Karpas-422 (cell line): ENCODE measurements around the gene PARVB. TPM values are rescaled to one million over a fixed set of nuclear protein-coding genes. Genes with fewer than 3 reads are reported as not detected.

Experiments used
- DNase-seq: peaks from one replicate; pipeline ENCODE4 v3.0.0-alpha.2; 2015
- H2AFZ ChIP-seq: fragments of 200-600 bp; sonication (generic); 2 replicates; pipeline ENCODE4 v1.6.1; 2014; ENCODE audit warnings: antibody characterized with exemption, low read length, mixed read lengths
- H3K27ac ChIP-seq: fragments of 200-600 bp; sonication (generic); 2 replicates; pipeline ENCODE4 v1.5.1; 2014; ENCODE audit warnings: mild to moderate bottlenecking, low read length, moderate library complexity
- H3K27me3 ChIP-seq: fragments of 200-600 bp; sonication (generic); 2 replicates; pipeline ENCODE4 v1.6.1; 2014; ENCODE audit warnings: low read length, mixed read lengths
- H3K36me3 ChIP-seq: fragments of 200-600 bp; sonication (generic); 2 replicates; pipeline ENCODE4 v1.6.1; 2014; ENCODE audit warnings: low read length, mixed read lengths; ENCODE audit not compliant: insufficient read depth
- H3K4me1 ChIP-seq: fragments of 200-600 bp; sonication (generic); 2 replicates; pipeline ENCODE4 v1.6.1; 2014; ENCODE audit warnings: mild to moderate bottlenecking, low read length, mixed read lengths
- H3K4me2 ChIP-seq: fragments of 200-600 bp; sonication (generic); 2 replicates; pipeline ENCODE4 v1.6.1; 2014; ENCODE audit warnings: low read length, low read depth, mild to moderate bottlenecking; ENCODE audit not compliant: poor library complexity, severe bottlenecking
- H3K4me3 ChIP-seq: fragments of 200-600 bp; sonication (generic); 2 replicates; pipeline ENCODE4 v1.5.1; 2014; ENCODE audit warnings: mild to moderate bottlenecking, antibody characterized with exemption, low read length, mixed read lengths
- H3K79me2 ChIP-seq: fragments of 200-600 bp; sonication (generic); 2 replicates; pipeline ENCODE4 v1.6.1; 2014; ENCODE audit warnings: mild to moderate bottlenecking, low read length, mixed read lengths
- H3K9ac ChIP-seq: fragments of 200-600 bp; sonication (generic); 2 replicates; pipeline ENCODE4 v1.6.0; 2014; ENCODE audit warnings: low read length
- H3K9me2 ChIP-seq: fragments of 200-600 bp; sonication (generic), shearing (Covaris generic); replicated peaks from 2 replicates; pipeline ENCODE4 v1.6.0; 2014; ENCODE audit warnings: mild to moderate bottlenecking, low read length, moderate library complexity; ENCODE audit not compliant: insufficient read depth
- H3K9me3 ChIP-seq: fragments of 300-700, 200-600 bp; sonication (generic); 2 replicates; pipeline ENCODE4 v1.6.1; 2014; ENCODE audit warnings: low read length, mixed read lengths
- H4K20me1 ChIP-seq: fragments of 200-600 bp; sonication (generic); 2 replicates; pipeline ENCODE4 v1.6.1; 2014; ENCODE audit warnings: mild to moderate bottlenecking, antibody characterized with exemption, low read length, low read depth; ENCODE audit not compliant: insufficient read depth
- total RNA-seq: library from RNA; depleted of rRNA; stranded (reverse); fragments of >200 nt; shearing (Covaris generic); gene quantifications from 2 replicates; pipeline ENCODE4 v1.2.3, GENCODE V29; 2014; ENCODE audit warnings: low replicate concordance

PARVB gene
- total RNA-seq, 1 experiment from 2014 or later: 24.9 TPM

DNA sequence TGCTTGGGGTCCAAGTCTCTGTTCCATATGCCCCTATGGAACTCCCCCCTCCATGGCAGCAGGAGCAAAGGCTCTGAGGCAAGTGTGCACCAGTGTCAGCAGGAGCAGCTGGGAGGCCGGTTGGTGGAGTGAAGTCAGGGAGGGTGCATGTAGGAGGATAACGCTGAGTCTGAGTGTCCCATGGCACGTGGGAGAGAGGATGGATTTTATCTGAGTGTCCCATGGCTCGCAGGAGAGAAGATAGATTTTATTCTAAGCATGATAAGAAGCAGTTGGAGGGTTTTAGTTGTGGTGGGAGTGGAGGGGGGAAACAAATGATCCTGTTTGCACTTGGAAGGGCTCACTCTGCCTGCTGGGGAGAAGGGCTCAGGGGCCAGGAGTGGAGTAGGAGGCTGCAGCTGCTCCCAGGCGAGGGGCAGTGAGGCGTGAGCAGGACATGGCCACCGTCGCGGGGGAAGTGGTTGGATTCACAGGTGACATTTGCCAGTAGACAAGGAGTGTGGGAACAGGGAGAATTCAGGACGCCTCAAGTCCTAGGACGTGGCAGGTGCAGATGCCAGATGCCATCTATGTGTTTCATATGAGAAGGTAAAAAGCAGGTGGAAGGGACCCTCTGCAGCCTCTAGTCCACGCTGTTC, 123.0 kb downstream of the PARVB start:
- Histone ChIP-seq H3K4me3 (no peak overlapping the region), H3K9me2 (no peaks in the 10 kb centered on the region), H3K4me2 (no peak overlapping the region), H3K9me3 (no peaks in the 10 kb centered on the region), H3K9ac (no peak overlapping the region), H3K36me3 (no peaks in the 10 kb centered on the region), H3K4me1 (no peaks in the 10 kb centered on the region), H3K27ac (no peak overlapping the region), H4K20me1 (no peaks in the 10 kb centered on the region), H2AFZ (no peak overlapping the region), H3K27me3 (no peaks in the 10 kb centered on the region), H3K79me2 (no peaks in the 10 kb centered on the region)
- DNase-seq: no peak

DNA sequence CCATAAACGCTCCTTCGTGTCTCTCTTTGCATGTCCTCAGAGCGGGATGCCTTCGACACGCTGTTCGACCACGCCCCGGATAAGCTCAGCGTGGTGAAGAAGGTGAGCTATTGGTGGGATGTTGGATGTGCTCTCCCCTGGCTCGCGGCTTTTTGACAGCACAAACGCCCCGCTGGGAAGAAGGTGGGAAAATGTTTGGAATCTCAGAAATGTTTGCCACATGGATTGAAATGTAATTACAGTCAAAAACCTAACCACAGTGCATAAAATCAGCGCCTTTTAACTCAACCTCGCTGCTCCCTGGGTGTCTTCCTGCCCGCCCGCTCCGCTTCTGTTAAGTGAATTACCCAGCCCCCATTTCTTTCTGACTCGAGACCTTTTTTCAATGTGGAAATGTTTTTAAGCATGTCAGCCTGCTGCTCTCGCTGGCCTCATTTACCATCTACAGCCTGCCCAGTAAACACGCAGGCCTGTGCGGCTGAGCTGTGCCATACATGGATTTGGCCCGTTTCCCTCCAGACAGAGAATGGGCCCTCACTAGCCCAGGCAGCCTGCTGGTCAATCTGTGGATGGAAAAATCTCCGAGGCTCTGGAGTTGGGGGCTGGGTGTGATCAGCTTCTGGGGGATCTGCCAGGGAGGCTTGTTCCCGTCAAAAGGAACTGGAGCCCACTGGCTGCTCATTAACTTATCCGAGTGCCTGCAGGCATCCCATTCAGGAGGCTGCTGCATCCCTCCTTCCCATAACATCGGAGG, 123.9 kb downstream of the PARVB start:
- H3K27ac ChIP-seq: no peak overlapping the region
- no peaks in the 10 kb centered on the region for H3K9me2 ChIP-seq
- no peak overlapping the region for H3K9ac ChIP-seq
- H3K27me3 ChIP-seq: no peaks in the 10 kb centered on the region
- H4K20me1 ChIP-seq: no peaks in the 10 kb centered on the region
- H3K79me2 ChIP-seq: no peaks in the 10 kb centered on the region
- H3K36me3 ChIP-seq: no peaks in the 10 kb centered on the region
- H3K4me3 ChIP-seq: no peak overlapping the region
- H2AFZ ChIP-seq: no peak overlapping the region
- no peak overlapping the region for H3K4me2 ChIP-seq
- H3K9me3 ChIP-seq: no peaks in the 10 kb centered on the region
- no peak for DNase-seq
- no peaks in the 10 kb centered on the region for H3K4me1 ChIP-seq

DNA sequence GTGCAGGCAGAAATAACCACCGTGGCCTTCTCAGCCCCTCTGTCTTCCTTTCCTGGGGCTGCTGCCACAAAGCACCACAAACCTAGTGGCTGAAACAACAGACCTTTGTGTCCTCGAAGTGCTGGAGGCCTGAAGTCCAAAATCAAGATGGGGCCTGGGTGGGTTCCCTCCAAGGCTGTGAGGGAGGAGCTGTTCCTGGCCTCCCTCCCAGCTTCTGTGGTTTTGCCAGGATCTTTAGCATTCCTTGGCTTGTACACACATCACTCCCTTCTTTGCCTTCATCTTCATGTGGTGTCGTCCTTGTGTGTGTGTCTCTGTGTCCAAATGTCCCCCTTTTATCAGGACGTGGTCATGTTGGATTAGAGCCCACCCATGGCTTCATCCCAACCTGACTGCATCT, 127.6 kb downstream of the PARVB start:
- Histone ChIP-seq H3K9me3 (no peaks in the 10 kb centered on the region), H2AFZ (no peak overlapping the region), H3K4me3 (no peak overlapping the region), H3K9ac (no peak overlapping the region), H3K79me2 (no peaks in the 10 kb centered on the region), H4K20me1 (no peaks in the 10 kb centered on the region), H3K27me3 (no peaks in the 10 kb centered on the region), H3K27ac (no peak overlapping the region), H3K36me3 (no peaks in the 10 kb centered on the region), H3K4me2 (no peak overlapping the region), H3K4me1 (no peaks in the 10 kb centered on the region), H3K9me2 (no peaks in the 10 kb centered on the region)
- no peak for DNase-seq

DNA sequence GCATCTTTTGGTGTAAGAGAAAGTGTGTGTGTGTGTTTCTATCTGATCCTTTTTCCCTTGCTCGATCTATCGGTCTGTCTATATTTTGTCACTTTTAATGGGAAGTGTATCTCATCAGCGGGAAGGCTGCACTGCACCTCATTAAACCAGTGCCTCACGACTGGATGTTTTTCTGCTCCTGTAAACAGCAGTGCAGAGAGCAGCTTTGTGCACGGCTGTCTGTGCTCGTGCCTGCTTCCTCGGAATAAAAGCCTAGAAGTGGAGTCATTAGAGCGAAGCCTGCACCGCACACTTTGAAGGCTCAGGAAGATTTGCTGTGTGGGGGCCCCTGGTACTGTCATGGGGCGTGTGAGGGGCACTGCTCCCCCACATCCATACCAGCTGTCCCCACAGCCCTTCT, 129.6 kb downstream of the PARVB start:
- no peak for DNase-seq
- H3K4me1 ChIP-seq: no peaks in the 10 kb centered on the region
- no peak overlapping the region for H2AFZ ChIP-seq
- no peaks in the 10 kb centered on the region for H3K9me3 ChIP-seq
- no peak overlapping the region for H3K9ac ChIP-seq
- no peaks in the 10 kb centered on the region for H4K20me1 ChIP-seq
- H3K36me3 ChIP-seq: no peaks in the 10 kb centered on the region
- H3K9me2 ChIP-seq: no peaks in the 10 kb centered on the region
- H3K27ac ChIP-seq: no peak overlapping the region
- H3K4me3 ChIP-seq: no peak overlapping the region
- no peak overlapping the region for H3K4me2 ChIP-seq
- no peaks in the 10 kb centered on the region for H3K27me3 ChIP-seq
- no peaks in the 10 kb centered on the region for H3K79me2 ChIP-seq

DNA sequence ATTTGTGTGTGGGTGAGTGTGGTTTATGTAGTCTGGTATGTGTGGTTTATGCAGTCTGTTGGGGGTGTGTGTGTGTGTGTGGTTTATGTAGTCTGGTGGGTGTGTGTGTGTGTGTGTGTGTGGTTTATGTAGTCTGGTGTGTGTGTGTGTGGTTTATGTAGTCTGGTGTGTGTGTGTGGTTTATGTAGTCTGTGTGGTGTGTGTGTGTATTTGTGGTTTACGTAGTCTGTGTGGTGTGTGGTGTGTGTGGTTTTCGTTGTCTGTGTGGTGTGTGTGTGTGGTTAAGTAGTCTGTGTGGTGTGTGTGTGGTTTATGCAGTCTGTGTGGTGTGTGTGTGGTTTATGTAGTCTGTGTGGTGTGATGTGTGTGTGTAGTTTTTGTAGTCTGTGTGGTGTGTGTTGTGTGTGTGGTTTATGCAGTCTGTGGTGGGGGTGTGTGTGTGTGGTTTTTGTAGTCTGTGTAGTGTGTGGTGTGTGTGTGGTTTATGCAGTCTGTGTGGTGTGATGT, 130.4 kb downstream of the PARVB start:
- Histone ChIP-seq H3K9me2 (no peaks in the 10 kb centered on the region), H4K20me1 (no peaks in the 10 kb centered on the region), H2AFZ (no peak overlapping the region), H3K36me3 (no peaks in the 10 kb centered on the region), H3K79me2 (no peaks in the 10 kb centered on the region), H3K4me2 (no peak overlapping the region), H3K27me3 (no peaks in the 10 kb centered on the region), H3K9ac (no peak overlapping the region), H3K9me3 (no peaks in the 10 kb centered on the region), H3K27ac (no peak overlapping the region), H3K4me3 (no peak overlapping the region), H3K4me1 (no peaks in the 10 kb centered on the region)
- no peak for DNase-seq

DNA sequence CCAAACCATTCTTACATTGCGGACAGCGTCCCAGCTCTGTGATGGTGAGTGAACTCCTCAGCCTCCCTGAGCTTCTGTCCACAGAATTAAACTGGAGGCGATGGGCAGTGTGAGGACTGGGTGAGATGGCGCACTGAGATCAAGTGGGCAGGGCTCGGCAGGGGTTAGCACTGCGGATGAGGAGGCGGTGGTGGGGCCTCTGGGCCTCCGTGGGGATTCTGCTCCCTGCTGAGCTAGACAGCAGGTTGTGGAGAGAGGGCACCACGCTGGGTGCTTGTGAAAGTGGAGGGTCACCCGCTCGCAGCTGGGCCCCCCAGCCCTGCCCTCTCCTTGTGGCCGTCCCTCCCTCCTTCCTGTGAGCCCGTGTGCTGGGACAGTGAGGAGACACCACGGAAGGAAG, 131.0 kb downstream of the PARVB start:
- Histone ChIP-seq H3K79me2 (no peaks in the 10 kb centered on the region), H3K9me2 (no peaks in the 10 kb centered on the region), H2AFZ (no peak overlapping the region), H3K27me3 (no peaks in the 10 kb centered on the region), H3K36me3 (no peaks in the 10 kb centered on the region), H3K4me3 (no peak overlapping the region), H3K9me3 (no peaks in the 10 kb centered on the region), H4K20me1 (no peaks in the 10 kb centered on the region), H3K9ac (no peak overlapping the region), H3K4me1 (no peaks in the 10 kb centered on the region), H3K27ac (no peak overlapping the region), H3K4me2 (no peak overlapping the region)
- no peak for DNase-seq

DNA sequence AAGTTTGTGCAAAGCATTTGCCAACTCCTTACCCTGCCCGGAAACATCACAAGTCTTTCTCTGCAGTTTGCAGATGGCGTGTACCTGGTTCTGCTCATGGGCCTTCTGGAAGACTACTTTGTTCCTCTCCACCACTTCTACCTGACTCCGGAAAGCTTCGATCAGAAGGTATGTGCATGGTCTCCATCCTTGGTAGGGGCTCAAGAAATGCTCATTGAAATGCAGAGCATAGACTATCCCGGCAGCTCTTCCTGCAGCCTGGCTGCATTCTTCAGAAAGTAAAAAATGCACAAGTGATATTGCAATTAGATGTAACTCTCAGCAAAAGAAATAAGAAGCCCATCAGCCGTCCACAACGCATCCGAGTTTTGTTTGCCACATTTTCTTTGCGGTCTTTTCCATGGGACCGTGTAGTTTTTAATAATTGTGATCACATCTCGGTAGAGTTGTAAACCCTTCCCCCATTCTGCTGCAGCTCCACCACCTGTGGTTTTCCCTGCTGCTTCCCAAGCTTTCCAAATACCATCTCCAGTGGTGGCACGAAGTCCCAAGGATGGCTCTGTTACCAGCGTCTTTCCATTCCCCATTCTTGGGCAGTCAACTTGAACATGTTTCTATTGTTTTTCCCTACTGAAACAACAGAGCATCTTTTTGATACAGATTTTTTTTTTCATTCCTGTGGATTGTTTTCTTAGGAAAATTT, 134.0 kb downstream of the PARVB start:
- no peaks in the 10 kb centered on the region for H3K9me2 ChIP-seq
- no peaks in the 10 kb centered on the region for H3K4me1 ChIP-seq
- H3K36me3 ChIP-seq: no peaks in the 10 kb centered on the region
- no peak overlapping the region for H3K4me2 ChIP-seq
- no peak for DNase-seq
- no peaks in the 10 kb centered on the region for H3K9me3 ChIP-seq
- H3K27me3 ChIP-seq: no peaks in the 10 kb centered on the region
- no peak overlapping the region for H2AFZ ChIP-seq
- H3K4me3 ChIP-seq: no peak overlapping the region
- no peaks in the 10 kb centered on the region for H3K79me2 ChIP-seq
- no peak overlapping the region for H3K27ac ChIP-seq
- no peak overlapping the region for H3K9ac ChIP-seq
- H4K20me1 ChIP-seq: no peaks in the 10 kb centered on the region

DNA sequence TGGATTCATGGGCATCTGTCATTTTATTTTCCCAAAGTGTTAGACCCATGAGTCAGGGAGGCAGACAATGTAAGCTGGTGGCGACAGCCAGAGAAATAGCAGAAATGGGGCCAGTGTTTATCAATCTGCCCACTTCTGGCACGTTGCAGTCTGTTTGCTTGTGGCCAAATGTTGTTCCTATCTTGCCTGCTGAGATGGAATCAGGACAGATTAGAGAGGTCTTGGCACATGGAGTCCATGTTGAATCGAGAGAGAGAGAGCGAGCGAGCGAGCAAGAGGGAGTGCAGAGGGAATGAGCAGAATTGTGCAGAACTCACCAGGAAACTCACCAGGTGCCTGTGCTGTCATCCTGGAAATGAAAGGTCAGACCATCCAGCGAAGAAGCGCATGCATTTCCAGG, 134.7 kb downstream of the PARVB start:
- H3K27me3 ChIP-seq: no peaks in the 10 kb centered on the region
- H3K36me3 ChIP-seq: no peaks in the 10 kb centered on the region
- DNase-seq: no peak
- no peak overlapping the region for H3K27ac ChIP-seq
- no peaks in the 10 kb centered on the region for H3K9me3 ChIP-seq
- no peaks in the 10 kb centered on the region for H3K9me2 ChIP-seq
- H3K4me1 ChIP-seq: no peaks in the 10 kb centered on the region
- H3K4me2 ChIP-seq: no peak overlapping the region
- no peaks in the 10 kb centered on the region for H4K20me1 ChIP-seq
- no peak overlapping the region for H3K4me3 ChIP-seq
- H3K9ac ChIP-seq: no peak overlapping the region
- H3K79me2 ChIP-seq: no peaks in the 10 kb centered on the region
- H2AFZ ChIP-seq: no peak overlapping the region
